ENCODE measurements around the gene RABGAP1L. TPM values are rescaled to one million over a fixed set of nuclear protein-coding genes. Genes with fewer than 3 reads are reported as not detected.

Gene RABGAP1L
- total and polyA plus RNA-seq, 2 of the 8 experiments (the other 6 are each of a cell fraction or from before 2014, with no cell fraction given): 33.3 to 156 TPM

DNA sequence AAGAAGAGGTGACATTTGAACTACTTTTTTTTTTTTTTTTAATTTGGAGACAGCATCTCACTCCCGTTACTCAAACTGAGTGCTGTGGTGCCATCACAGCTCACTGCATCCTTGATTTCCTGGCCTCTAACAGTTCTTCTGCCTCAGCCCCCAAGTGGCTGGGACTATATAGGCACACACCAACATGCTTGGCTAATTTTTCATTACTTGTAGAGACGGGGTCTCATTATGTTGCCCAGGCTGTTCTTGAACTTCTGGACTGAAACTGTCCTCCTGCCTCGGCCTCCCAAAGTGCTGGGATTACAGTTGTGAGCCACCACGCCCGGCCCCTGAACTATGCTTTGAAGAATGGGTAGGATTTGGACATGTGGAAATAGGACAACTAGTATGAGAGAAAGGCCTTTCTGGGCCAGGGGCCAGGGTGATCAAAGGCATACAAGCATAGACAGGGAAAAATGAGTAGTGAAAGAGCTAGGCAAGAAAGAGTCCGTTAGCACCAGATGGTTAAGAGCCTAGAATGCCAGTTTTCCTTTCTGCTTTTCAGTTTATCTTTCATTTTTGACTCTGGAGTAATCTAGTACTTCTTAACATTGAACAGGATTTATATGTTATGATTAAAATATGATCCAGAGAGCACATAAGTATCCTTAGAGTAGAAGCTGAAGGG lies 6.3 kb downstream of the RABGAP1L start:
- H3K9me3 ChIP-seq (ENCODE audit: insufficient read depth in 2 of 2, low read depth in 1 of 2, low read length in 1 of 2): no peaks in the 10 kb centered on the region
- H4K5ac ChIP-seq (ENCODE audit: insufficient read length, low read depth, low read length): no peak overlapping the region
- H4K20me1 ChIP-seq (replicated peaks in 1 of 2; ENCODE audit: control insufficient read depth in 1 of 2, insufficient read depth in 2 of 2, low read length in 2 of 2): no peaks in the 10 kb centered on the region
- H3K79me1 ChIP-seq (ENCODE audit: low read depth, low read length): no peaks in the 10 kb centered on the region
- H3K27ac ChIP-seq (ENCODE audit: low read depth, low read length): no peak overlapping the region
- no peak overlapping the region for H4K91ac ChIP-seq (replicated peaks; ENCODE audit: insufficient read length, low read length)
- H3K23ac ChIP-seq (ENCODE audit: insufficient read length): no peak overlapping the region
- no peak overlapping the region for H3K4me3 ChIP-seq (ENCODE audit: extremely low read depth in 1 of 4, insufficient read depth in 2 of 4, low read depth in 3 of 4, low read length in 4 of 4)
- peaks cover 0 to 24% of the 10 kb centered on the region in 2 experiments; a peak in 1 of 4 replicates for H3K79me2 ChIP-seq (ENCODE audit: control insufficient read depth in 1 of 2, insufficient read depth in 2 of 2, low read length in 2 of 2)
- no peaks in the 10 kb centered on the region for H3K36me3 ChIP-seq (ENCODE audit: control insufficient read depth in 2 of 4, insufficient read depth in 4 of 4, low read length in 3 of 4)
- no peak overlapping the region for H2BK120ac ChIP-seq (replicated peaks; ENCODE audit: low read depth, low read length)
- no peak overlapping the region for H2AK5ac ChIP-seq (ENCODE audit: low read depth, low read length)
- H3K14ac ChIP-seq (ENCODE audit: insufficient read length): no peak overlapping the region
- no peak overlapping the region; the same call in 1 of the 2 replicates for H4K8ac ChIP-seq (ENCODE audit: extremely low read depth, insufficient read depth, low read length)
- ChIA-PET POLR2A (ENCODE audit: partially characterized antibody) (interaction anchor here (1.5 kb wide), 1 partner anchor 10 kb away, joined by 4 read pairs; no protein-coding TSS in a partner anchor), CTCF (ENCODE audit: partially characterized antibody) (interaction anchor here (0.6 to 1.8 kb wide), 4 partner anchors 11 to 518 kb away, joined by 3 to 5 read pairs (median 4); no protein-coding TSS in a partner anchor)
- no peak overlapping the region for H3K56ac ChIP-seq (replicated peaks; ENCODE audit: insufficient read length, low read depth, low read length)
- no peak overlapping the region for H3K4ac ChIP-seq (replicated peaks; ENCODE audit: insufficient read length, low read depth, low read length)
- H3K4me1 ChIP-seq (replicated peaks in 1 of 4; ENCODE audit: control insufficient read depth in 3 of 4, insufficient read depth in 4 of 4, low read length in 3 of 4): no peaks in the 10 kb centered on the region; a peak in 1 of 7 replicates
- no peak overlapping the region for H2BK20ac ChIP-seq (ENCODE audit: low read length)
- 87% methylated on average over 6 of the region's 6 CpGs; no CpG with 5 or more reads in 1 of the 2 experiments for WGBS, 2 experiments (ENCODE audit: extremely low coverage in 1 of 2, insufficient coverage in 1 of 2, insufficient read length in 1 of 2, insufficient replicate concordance in 2 of 2, low coverage in 1 of 2, low lambda C conversion rate in 2 of 2, missing lambda C conversion rate in 1 of 2)
- no peak overlapping the region for H3K4me2 ChIP-seq (ENCODE audit: insufficient read depth in 1 of 2, low read depth in 2 of 2, low read length in 2 of 2)
- peak overlapping the region in 1 of 4 experiments; percentile 53; a peak in 1 of 7 replicates for H3K9ac ChIP-seq (replicated peaks in 1 of 4; ENCODE audit: extremely low read depth in 1 of 4, low read depth in 3 of 4, low read length in 3 of 4)
- H2AFZ ChIP-seq (ENCODE audit: low read length): no peak overlapping the region
- DNase-seq (ENCODE audit: low read depth in 1 of 2, low spot score in 2 of 2) (no peak), FAIRE-seq (no peak)
- no peak overlapping the region for H2BK15ac ChIP-seq (ENCODE audit: low read length)
- H3K23me2 ChIP-seq (ENCODE audit: low read depth, low read length): no peaks in the 10 kb centered on the region
- no peaks in the 10 kb centered on the region for H3K27me3 ChIP-seq (replicated peaks in 1 of 4; ENCODE audit: control insufficient read depth in 3 of 4, extremely low read depth in 1 of 4, insufficient read depth in 3 of 4, low read length in 3 of 4)
- H3K18ac ChIP-seq (ENCODE audit: extremely low read depth, low read length): no peak overlapping the region
- H2BK12ac ChIP-seq (ENCODE audit: low read depth, low read length): no peak overlapping the region
- H2BK5ac ChIP-seq (ENCODE audit: low read depth, low read length): no peak overlapping the region
- peak in 1 of 3 experiments; percentile 20; a peak in 1 of 4 replicates for TF ChIP-seq CTCF (IDR thresholded peaks at IDR 0.05; ENCODE audit: control extremely low read depth in 1 of 3, insufficient read depth in 1 of 3, low read depth in 1 of 3, low read length in 3 of 3)
- TF ChIP-seq EZH2 (IDR thresholded peaks at IDR 0.05; ENCODE audit: low read depth, low read length, severe bottlenecking): no peak
- no peak for TF ChIP-seq PHF8 (conservative IDR thresholded peaks at IDR 0.05; ENCODE audit: low read depth, low read length)
- no peak for TF ChIP-seq RNF2 (IDR thresholded peaks at IDR 0.05; ENCODE audit: borderline replicate concordance, low read depth, low read length, missing control alignments, poor library complexity, severe bottlenecking)
- no peak for TF ChIP-seq SIN3A (conservative IDR thresholded peaks at IDR 0.05 in 1 of 2, IDR thresholded peaks at IDR 0.05 in 1 of 2; ENCODE audit: low read depth in 1 of 2, low read length in 2 of 2)
- 0 out of 4 replicates have a peak, but pooled peaks of 1 of the 2 experiments have one; percentile 13 for TF ChIP-seq RAD21 (IDR thresholded peaks at IDR 0.05 in 1 of 2, conservative IDR thresholded peaks at IDR 0.05 in 1 of 2; ENCODE audit: low read depth in 2 of 2, low read length in 2 of 2)
- TF ChIP-seq SP1 (IDR thresholded peaks at IDR 0.05; ENCODE audit: low read depth, low read length): no peak
- no peak for TF ChIP-seq CEBPB (IDR thresholded peaks at IDR 0.05; ENCODE audit: low read depth, low read length)

Measured in H1 (cell line).